Activated CD8-positive, alpha-beta memory T cell treated with anti-CD3 and anti-CD28 coated beads, Interleukin-2, amount 50 U/mL, for 24 hours (primary cell): ENCODE data around the gene DNAJC30.

Experiments
- DNase-seq: peaks from one replicate; pipeline ENCODE4 v3.0.0-alpha.2; 2020; ENCODE audit errors: extremely low read depth

DNAJC30 gene

DNA sequence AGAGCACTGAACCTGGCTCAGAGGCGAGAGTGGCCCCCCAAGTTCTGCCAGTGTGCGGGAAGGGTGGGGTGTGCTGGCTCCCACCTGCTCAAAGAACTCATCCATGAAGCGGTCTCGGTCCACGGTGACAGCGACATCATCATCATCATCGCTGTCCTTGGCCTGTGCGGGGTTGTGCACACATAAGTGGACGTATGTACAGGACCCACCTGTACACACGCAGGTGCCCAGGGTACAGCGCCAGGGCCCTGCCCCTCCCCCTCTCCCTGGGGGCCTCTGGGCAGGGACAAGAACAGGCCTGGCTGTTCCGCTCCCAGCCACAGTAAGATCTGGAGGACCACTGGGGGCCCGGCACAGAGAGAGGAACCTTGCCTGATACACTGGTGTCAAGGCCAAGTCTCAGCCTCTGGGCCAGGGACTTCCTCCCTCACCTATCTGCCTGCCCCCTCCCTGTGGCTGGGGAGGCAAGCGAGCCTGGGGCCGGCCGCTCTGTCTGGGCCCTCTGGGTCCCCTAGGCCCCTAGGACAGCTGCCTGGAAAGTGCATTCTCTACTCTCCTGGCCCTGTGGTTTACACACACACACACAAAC, 25.8 kb upstream of the DNAJC30 start:
- no peak for DNase-seq

DNA sequence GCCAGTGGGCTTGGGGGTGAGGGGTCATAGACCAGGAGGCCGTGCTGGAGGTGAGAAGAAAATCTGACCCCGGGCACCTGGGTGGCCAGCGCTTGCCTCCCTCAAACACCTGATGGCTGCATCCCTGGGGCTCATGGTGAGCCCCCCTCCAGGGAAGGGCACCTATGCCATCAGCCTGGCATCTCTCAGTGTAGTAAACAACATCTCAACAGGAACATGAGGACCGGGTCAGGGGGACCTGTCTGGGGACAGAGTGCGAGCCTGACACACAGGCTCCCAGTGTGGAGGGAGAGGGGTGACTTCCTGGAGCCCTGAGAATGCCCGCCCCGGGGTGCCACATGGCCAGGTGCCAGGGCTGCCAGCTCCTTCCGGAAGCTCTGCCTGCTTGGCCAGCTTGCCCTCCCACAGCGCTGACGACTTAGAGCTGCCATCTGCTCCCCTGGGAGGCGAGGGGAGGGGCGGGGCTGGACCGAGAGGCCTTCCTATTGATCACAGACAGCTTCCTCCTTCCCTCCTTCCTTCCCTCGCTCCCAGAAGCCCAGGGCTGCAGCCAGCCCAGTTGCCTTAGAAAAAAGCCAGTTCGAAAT, 23.9 kb upstream of the DNAJC30 start:
- DNase-seq: no peak

DNA sequence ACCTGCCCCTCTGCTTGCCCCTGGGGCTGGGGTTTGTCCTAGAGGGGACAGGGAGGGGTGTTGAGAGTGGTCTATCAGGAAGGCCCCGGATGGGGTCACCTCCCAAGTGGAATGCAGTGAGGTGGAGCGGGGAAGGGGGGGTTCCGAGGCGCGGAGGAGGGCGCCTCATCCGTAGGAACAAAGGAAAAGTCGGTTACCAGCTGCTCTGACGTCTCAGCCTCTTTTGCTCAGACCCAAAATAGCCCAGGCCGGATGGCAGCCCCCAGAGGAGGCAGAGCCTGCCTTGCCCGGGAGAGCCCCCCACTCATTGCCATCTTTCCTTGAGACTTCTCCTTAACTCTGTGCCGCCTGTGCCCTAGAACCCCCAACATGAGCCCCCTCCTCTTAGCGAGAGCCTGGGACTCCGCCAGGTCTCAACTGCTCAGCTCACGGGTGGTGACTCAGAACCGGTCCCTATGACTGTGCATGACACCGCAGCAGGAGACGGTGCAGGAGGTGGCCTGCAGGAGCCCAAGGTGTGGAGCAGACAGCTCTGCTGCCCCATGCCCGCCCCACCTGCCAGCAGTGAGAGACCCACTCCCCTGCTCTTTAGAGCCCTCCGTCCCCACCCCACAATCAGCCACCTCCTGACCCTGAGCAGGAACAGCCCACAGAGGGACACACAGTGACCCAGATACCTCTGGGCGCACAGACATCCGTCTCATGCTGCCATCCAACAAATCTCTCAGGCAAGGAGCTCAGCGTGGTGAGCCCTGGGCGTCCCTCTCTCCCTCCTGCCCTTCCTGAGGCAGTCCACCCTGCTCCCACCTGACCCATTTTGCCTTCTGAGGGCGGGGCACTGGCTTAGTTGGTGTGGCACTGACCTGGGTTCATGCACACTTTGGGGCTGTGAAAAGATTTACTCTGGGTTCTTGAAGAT, 23.1 kb upstream of the DNAJC30 start:
- DNase-seq: no peak

DNA sequence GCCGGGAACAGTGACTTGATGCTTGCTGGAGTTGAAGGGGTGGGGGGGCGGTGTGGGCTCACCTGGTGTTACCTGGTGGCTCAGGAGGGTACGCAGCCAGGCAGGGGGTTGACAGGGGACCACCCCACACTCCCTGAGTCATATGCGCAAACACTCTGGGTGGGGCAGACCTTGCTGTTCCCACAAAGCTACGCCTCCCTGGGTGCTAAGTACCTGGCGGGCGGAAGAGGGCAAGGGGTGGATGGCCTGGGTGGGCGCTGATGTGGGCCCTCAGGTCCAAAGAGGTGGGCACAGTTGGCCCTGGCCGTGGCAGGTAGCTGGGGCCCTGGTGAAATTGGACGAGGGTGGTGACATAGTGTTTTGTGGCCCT, 22.3 kb upstream of the DNAJC30 start:
- DNase-seq: no peak

DNA sequence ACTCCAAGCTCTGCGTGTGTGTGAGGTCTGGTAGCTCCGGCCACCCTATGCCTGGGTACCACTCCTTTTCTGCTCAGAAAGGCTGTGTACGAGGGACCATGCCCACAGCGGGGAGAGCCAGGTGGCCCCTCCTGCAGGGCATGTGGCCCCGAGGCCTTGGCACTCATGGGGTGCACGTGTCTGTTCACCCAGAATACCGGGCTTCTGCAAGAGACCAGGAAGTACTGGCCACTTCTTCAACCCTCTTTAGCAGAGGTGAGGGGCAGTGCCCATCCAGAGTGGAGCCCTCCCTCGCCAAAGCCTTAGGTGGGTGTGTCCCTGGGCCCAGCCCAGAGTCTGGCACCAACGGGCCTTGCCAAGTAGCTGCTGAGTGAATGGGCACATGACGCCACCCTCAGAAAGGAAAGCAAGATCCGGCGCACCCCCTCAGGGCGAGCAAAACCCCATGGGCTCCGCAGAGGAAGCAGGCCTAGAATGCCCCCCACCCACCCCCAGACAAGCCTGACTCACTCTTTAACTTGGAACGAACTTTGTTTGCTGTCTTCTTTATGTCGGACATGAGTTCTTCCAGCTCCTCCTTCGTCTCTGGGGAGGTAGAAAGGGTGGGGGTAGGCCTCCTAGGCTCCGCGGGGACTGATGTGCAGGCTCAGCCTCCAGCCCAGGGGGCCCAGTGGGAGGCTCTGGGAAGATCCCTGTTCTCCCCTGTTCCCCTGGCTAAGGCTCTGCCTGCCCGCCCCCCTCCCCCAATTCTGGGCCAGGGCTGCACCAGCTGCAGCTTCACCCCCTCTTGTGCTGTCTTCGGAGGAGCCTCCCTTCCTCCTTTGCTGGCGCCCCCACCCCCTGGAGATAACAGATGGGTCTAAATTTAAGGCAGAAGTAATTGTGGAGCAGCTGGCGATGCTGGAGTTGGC, 21.6 kb upstream of the DNAJC30 start:
- DNase-seq: no peak

DNA sequence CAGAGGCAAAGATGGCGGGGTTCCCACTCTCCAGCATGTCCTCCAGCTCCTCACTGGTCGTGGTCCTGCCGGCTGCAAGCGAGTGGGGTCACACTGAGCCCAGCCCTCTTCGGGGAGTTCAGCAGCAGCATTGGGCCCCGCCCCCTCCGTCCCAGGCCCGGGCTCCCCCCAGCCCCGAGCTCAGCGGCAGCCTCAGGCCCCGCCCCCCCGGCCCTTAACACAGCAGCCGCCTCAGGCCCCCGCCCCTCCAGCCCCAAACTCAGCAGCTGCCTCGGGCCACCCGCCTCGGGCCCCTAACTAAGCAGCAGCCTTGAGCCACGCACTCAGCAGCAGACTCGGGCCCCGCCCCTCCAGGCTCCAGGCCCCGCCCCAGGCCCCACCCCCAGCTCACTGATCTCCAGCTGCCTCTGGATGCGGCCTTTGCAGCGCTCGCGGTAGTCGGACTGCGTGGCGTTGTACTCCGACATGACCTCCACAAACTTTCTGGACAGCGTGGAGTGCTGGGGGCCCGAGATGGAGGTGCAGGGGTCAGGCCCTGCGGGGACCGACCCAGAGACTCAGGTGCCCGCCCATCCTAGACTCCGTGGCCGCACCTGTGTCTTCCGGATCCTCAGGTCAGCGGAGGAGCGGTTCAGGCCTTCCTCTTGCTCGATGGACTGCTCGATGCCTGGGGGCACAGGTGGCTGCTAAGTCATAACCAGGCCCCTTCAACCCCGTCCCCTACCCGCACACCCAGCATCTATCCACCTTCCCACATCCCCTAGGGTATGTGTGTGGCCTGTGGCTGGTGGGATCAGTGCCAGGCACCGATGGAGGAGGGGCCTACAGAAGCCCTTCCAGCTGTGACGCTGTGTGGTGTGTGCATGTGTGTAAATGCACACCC, 20.7 kb upstream of the DNAJC30 start:
- DNase-seq: no peak

DNA sequence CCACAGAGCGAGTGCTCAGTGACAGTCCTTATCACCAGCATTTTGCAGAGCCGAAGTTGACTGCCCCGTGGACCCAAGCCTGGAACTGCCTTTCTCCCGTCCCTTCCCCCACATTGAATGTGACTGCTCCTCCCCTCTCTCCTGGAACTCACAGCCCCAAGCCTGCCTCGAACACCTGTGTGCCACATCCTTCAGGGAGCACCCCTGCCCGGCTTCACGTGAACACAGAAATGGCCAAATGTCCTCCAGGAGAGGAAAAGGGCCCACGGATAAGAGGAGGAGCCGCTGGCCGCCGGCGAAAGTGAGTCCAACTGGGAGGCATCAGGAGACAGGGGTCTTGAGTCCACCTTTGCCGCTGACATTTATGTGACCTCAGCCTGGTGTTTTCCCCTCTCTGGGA, 20.0 kb upstream of the DNAJC30 start:
- DNase-seq: no peak

DNA sequence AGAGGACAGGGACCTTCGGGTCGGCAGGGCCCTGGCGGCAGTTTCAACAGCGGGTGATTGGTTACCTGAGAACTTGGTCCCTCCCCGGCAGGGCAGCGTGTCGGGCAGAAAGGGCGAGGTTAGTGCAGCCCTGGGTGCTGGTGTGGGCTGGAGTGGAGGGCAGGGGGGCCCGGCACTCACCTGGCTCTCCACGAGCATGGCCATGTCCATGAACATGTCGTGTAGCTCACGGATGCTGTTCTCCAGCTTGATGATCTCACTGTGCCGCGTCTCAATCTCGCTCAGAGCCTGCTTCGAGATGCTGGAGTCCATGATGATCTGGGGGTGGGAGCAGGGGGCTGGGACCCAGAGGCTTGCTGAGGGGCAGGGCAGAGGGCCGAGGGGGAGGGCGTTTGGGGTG, 19.4 kb upstream of the DNAJC30 start:
- DNase-seq: no peak

DNA sequence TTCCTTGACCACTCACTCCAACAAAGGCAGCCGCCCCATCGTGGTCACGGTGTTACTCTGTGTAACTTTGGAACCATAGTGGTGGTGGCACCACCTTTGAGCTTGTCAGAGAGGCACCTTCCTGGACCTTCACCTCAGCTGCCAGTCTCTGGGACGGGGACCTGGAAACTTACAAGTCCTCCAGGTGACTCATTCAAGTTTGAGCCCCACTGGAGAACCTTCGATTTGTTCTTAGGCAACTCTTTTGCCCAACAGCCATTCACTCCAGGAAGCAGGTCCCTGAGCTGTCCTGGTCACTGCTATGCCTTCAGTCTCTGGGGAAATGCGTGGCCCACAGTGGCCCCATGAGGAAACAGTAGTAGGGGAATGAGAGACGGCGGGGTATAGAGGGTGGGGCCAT, 19.0 kb upstream of the DNAJC30 start:
- no peak for DNase-seq

DNA sequence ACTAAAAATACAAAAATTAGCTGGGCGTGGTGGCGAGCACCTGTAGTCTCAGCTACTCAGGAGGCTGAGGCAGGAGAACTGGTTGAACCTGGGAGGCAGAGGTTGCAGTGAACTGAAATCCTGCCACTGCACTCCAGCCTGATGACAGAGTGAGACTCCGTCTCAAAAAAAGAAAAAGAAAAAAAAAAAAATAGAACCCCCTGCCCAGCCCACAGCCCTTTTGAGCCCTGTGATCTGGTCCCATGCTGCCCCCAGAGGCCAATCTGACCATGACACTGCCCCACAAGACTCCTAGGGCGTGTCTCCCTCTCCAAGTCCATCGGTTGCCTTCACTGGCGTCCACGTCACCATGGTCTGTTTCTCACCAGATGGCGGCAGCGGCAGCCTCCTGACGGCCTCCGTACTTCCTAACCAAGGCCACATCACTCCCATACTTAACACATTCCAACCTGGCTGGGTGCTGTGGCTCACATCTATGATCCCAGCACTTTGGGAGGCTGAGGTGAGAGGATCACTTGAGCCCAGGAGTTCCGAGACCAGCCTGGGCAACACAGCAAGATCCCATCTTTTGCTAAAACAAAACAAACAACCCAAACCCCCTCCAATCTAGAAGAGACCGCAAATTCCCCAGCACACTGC, 18.2 kb upstream of the DNAJC30 start:
- no peak for DNase-seq

DNA sequence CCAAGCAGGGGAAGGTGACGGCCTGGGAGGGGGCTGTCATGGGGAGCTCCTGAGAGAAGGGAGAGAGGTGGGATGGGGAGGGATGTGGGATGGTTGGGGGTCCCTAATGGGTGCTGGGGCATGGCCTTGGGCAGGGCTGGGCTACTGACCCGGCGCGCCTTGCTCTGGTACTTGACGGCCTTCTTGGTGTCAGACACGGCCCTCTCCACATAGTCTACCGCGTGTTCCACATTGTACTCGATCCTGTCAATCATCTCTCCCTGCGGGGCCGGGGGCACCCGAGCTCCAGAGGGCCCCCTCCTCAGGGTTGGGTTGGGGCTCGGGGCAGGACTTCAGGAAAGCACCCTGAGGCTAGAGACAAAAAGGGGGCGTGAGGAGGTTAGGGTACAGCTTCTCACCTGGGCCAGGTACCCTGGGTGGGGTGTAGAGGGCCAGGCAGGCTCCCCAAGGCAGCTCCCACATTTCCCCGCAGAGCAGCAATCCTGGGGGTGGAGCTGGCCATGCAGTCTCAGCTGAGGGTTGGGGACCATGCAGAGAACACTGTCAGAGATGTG, 17.4 kb upstream of the DNAJC30 start:
- no peak for DNase-seq

DNA sequence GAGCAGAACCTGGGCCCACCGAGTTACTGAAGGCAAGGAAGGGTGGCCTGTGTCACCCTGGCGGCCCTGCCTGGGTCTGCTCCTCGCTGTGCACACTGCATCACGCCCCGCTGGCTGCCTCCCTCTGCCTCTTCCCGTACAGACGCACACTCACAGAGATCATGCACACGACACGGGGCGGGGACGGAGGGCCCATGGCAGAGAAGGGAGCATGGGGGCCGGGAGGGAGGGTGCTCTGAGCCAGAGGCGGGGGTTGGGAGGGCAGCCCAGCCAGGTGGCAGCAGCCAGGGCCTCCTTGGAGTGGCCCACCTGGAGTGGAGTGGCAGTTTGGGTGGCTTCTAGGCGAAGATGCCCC, 16.8 kb upstream of the DNAJC30 start:
- DNase-seq: no peak

DNA sequence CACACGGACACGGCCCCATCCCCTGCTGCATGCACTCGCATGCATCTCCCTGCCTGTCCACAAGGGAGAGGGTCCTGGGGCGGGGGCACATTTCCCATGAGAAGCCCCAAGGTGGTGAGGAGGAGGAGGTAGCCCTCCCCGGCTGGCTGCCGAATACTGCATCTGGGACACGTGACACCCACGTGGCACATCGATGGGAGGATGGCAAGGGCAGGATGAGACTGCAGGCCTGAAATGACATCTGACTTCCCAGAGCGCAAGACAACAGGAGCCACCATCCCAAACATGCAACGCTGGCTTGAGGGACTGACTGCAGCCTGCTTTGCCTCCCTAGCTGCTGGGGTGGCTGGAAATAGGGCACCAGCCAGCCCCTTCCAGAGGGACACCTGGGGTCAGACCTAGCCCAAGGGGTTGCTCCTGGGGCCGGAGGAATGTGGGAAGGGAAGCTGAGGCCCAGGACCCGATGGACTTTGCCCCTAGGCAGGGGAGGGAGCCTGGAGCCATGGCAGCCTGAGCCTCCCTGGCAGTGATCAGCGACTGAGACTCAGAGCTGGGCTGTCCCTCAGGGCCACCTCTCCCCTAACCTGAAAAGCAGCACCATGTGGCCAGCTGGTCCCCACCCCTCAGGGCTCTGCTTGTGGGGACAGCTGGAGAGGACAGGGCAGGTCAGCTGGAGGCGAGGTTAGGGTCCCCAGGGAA, 16.3 kb upstream of the DNAJC30 start:
- DNase-seq: no peak

DNA sequence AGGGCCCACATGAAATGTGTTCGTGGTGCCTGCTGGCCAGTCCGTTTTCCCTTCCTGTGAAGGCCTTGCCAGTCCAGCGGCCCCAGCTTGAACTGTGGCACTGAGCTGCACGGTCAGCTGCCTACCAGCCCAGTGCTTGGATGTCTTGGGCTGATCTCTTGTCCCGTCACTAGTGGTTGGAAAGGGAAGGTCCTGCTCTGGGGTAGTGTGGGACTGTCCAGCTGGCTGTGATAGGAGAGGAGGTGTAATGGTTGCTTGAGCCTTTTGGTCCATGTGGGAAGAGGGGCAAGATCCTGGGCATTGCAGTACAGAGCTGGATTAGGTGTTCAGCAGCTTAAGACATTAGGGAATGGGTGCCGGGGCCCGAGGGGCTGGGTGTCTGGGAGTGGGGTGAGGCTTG, 15.2 kb upstream of the DNAJC30 start:
- no peak for DNase-seq

DNA sequence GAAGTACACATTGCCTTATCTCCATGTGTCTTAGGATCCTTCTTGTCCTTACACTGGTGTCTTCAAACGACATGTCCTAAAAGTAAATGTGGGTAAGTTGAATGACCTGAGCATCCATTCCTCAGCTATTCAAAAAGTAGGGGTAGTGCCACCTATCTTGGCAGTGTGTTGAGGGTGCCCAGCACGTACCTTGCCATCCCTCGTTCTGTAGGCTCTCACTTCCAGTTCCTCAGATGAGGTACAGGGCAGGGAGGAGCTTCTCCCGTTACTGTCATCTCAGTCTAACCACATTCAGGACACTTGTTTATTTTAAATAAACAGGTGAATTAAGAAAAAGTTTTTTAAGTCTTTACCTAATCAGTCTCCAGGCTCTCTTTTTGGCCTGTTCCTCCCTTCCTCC, 13.1 kb upstream of the DNAJC30 start:
- DNase-seq: no peak

DNA sequence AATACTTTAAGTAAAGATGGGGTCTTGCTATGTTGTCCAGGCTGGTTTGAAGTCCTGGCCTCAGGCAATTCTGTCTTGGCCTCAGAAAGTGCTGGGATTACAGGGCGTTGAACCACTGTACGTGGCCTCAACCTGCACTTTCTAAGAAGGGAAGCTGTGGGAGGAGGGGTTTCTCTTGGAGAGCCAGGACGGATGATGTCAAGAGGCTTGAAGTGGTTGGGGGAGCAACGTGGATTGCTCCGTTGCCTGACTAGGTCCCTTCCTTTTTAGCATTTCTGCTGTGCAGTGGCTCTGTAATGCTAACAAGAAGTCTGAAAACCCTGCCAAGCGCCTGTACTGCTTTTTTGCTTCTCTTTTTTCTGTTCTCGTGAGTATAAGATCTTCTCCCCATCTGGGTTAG, 7.4 kb upstream of the DNAJC30 start:
- no peak for DNase-seq

DNA sequence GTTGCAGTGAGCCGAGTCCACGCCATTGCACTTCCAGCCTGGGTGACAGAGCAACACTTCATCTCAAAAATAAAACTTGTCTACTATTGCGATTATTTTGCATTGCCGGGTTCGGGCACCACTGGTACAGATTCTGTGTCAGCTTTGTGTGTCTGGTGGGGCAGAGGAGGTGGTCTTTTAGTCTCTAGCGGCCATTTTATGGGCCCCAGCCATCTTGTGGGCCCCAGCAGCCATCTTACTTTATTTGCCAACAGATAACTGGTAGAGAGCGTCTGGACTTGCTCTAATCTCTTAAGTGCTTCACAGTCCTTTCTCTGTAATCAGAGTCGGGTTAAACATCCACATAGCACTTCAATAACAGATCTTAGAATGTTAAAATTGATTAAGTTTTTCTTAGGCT, 5.0 kb upstream of the DNAJC30 start:
- DNase-seq: no peak

DNA sequence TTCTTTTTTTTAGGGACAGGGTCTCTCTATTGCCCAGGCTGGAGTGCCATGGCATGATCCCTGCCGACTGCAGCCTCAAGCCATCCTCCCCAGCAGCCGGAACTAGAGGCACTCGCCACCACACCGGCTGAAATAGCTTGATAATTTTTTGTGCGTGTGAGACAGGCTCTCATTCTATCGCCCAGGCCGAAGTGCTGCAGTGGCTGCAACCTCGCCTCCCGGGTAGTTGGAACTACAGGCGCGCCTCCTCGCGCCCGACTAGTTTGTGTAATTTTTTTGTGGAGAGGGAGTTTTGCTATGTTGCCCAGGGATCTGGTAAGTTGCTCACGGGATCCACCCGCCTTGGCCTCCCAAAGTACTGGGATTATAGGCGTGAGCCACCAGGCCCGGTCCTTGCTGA, 2.1 kb upstream of the DNAJC30 start:
- no peak for DNase-seq

DNA sequence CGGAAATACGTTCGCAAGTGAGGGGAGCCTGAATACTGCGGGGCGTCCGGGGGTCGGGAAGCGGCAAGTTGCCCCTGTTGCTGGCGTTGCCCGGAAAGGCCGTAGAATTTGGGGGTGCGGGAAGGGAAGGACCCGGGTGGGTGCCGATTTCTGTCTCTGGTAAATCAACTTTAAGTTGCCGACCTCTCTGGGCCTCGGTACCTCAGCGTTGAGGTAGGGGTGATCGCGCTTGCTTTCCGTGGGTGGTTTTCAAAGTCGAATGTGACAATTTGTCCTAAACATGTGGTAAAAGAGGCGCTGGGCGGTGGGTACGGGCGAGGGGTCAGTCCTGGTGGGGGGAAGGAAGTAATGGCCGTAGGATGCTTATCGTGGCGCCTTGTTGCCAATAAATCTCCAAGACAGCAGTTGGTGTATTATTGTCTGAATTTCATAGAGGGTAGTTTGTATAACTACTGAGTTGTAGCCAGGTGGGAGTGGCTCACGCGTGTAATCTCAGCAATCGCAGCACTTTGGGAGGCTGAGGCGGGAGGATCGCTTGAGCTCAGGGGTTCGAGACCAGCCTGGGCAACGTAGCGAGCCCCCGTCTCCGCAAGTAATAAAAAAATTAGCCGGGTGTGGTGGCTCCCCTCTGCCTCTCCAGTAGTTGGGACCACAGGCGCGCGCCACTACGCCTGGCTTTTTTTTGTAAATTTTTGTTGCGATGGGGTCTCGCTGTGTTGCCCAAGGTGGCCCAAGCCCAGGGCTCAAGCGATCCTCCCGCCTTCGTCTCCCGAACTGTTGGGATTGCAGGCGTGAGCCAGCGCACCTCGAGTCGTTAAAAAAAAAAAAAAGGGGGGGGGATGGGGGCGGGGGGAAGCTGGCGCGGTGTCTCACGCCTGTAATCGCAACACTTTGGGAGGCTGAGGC, 788 bp upstream of the DNAJC30 start:
- no peak for DNase-seq
